VCaP (cell line): Measurements from ENCODE around the gene EDRF1.
A peak's percentile ranks its signal among the peaks of the same experiment; 100 is the strongest.

Source experiments
- H3K27ac ChIP-seq: fragments of 450-650 bp; 2 replicates; pipeline ENCODE4 v1.5.1; 2017
- TF ChIP-seq, protein P1 (sequence below): fragments of 450-650 bp; conservative IDR thresholded peaks from 2 replicates; pipeline ENCODE4 v1.5.1; 2017; ENCODE audit warnings: mild to moderate bottlenecking, moderate library complexity

Gene EDRF1

GRCh38 chr10:125756853-125757487 lies 37.5 kb downstream of the EDRF1 start:
- H3K27ac ChIP-seq = peak overlapping the region; percentile 87
- TF ChIP-seq, protein P1, sequence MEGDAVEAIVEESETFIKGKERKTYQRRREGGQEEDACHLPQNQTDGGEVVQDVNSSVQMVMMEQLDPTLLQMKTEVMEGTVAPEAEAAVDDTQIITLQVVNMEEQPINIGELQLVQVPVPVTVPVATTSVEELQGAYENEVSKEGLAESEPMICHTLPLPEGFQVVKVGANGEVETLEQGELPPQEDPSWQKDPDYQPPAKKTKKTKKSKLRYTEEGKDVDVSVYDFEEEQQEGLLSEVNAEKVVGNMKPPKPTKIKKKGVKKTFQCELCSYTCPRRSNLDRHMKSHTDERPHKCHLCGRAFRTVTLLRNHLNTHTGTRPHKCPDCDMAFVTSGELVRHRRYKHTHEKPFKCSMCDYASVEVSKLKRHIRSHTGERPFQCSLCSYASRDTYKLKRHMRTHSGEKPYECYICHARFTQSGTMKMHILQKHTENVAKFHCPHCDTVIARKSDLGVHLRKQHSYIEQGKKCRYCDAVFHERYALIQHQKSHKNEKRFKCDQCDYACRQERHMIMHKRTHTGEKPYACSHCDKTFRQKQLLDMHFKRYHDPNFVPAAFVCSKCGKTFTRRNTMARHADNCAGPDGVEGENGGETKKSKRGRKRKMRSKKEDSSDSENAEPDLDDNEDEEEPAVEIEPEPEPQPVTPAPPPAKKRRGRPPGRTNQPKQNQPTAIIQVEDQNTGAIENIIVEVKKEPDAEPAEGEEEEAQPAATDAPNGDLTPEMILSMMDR = no peak

DNA sequence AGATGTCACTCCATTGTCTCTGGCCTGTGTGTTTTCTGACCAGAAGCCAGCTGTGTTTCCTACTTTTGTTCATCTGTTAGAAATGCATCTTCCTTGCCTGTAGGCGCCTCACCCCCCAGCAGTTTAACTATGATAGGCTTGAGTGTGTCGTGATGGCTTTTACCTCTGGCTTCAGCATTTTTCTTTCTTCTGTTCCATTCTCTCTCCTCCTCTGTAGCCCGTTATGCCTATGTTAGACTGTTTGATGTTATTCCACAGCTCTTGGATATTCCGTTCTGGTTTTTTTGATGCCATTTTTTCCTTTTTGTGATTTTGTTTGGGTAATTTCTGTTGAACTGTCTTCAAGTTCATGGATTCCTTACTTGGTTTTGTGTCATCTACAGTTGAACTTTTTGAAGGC lies 38.2 kb downstream of the EDRF1 start:
- TF ChIP-seq, protein P1 = no peak
- peak overlapping the region; percentile 87 for H3K27ac ChIP-seq

GRCh38 chr10:125761961-125762360 lies 42.5 kb downstream of the EDRF1 start:
- H3K27ac ChIP-seq = no peak overlapping the region
- TF ChIP-seq, protein P1 = no peak

DNA sequence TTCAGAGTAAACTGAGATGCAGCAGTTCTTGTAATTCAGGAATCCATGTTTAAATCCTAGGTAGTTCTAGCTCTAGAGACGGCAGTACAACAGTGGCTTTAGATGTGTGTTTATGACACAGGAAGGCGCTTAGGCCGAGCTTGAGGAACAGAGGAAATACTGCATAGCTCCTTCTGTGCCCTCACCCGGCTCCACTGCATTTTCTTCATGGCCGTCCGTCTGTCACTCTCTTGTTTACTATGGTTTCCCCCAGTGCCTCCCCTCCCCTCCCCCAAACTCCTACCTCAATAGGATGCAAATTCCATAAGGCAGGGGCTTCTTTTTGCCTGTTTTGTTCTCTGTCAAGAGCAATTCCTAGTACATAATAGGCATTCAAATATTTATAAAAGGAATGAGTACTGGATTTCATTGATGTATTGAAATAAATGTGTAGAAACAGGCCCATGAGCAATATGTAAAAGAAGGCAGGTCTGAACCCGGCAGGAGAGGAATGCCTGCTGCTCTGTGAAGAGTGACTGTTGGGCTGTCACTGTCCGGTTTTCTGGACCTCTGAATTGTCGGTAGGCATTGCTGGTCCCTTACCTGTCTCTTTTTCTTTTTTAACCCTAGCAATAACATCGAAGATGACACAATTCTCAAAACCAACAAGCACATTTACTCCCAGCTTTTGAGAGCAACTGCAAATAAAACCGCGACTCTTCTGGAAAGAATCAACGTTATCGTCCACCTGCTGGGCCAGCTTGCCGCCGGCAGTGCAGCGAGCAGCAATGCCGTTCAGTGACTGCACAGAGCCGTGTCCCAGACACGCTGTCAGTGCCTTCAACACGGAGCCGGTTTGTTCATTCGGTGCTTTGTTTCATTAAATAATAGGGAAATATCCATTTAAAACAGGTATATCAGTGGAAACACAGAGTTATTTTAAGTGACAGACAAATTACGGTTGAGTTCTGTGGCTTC lies 43.5 kb downstream of the EDRF1 start:
- H3K27ac ChIP-seq = no peak overlapping the region
- TF ChIP-seq, protein P1 = no peak

GRCh38 chr10:125765835-125766234 lies 46.3 kb downstream of the EDRF1 start:
- TF ChIP-seq, protein P1 = no peak
- no peak overlapping the region for H3K27ac ChIP-seq

DNA sequence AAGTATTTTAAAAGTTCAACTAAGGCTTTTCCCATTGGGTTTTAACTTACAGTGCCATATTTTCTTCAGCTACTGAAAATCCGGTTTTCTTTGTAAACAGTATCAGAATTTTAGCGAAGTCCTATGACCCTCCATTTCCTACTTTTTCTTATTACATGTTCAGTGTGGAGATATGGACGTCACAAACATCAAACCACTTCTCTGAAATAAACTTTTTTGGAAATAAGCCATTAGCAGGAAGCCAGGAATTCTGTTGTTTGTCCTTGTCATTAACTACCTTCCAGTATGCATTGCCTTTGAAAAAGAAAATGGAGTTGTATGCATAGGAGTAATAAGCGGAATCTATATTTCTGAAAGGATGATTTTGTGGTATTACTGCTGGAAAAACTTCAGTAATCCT lies 47.0 kb downstream of the EDRF1 start:
- no peak overlapping the region for H3K27ac ChIP-seq
- TF ChIP-seq, protein P1 = no peak

DNA sequence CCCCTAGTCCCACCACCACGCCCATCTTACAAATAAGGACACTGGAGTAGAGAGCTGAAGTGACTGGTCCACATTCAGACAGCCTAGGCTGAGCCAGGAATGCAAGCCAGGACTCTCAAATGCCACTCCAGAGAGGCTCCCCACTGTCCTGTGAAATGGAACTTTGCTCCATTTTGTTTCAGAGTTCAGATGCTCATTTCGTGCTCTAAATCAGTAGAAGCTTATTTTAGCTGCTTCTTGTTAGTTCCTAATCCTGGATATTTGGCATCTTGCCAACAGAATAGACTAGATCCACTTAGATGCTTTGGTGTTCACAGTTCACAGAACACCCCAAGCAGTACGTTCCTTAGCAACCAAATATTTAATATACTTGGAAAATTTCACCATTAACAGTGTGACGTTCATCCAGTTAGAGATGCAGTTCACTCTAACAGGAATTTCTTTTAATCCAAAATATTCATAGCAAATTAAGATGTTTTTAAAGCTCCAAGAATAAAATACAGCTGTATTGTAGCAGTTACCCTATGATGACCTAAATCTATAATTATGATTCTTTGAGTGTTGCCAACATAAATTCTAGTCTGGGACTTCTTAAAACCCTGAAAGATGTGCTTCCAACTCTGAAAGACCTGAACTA lies 48.8 kb downstream of the EDRF1 start:
- no peak overlapping the region for H3K27ac ChIP-seq
- TF ChIP-seq, protein P1 = no peak
